GM12878 (cell line): Measurements from ENCODE around the gene ABCD3. TPM values are rescaled to one million over a fixed set of nuclear protein-coding genes. Genes with fewer than 3 reads are reported as not detected.

Experiments
- HCFC1 ChIP-seq: fragments of 150-350 bp; IDR thresholded peaks from 2 replicates; pipeline ENCODE4 v1.6.1; 2014; ENCODE audit warnings: low read length
- ZBTB11 ChIP-seq: fragments of 450-650 bp; formaldehyde crosslinking; IDR thresholded peaks from 2 replicates; pipeline ENCODE4 v1.5.0; 2022; ENCODE audit warnings: mild to moderate bottlenecking, missing genetic modification characterization
- ZNF592 ChIP-seq: fragments of 450-650 bp; IDR thresholded peaks from 2 replicates; pipeline ENCODE4 v1.6.1; 2017; ENCODE audit warnings: mild to moderate bottlenecking, moderate library complexity
- polyA plus RNA-seq, 11 experiments: library from polyadenylated mRNA; depleted of rRNA in 4 of 11; unstranded in 6 of 11; stranded (reverse) in 5 of 11; fragments of >200 nt; fragmentation: Nextera tagmentation in 4 of 11; fragmentation: Illumina TruSeq in 1 of 11; extraction: Ambion mirVana in 4 of 11; extraction: Trizol in 1 of 11; gene quantifications; 1 replicate in 1 of 11; 2 replicates in 10 of 11; pipeline versions ENCODE4 v1.2.1 to v1.2.3, GENCODE V29; 2011 to 2016; ENCODE audit warnings: inconsistent platforms in 2 of 11, missing spikeins in 2 of 11, low read depth in 1 of 11
- total RNA-seq, 4 experiments: library from RNA; depleted of rRNA in 3 of 4; stranded (reverse); fragments of >200 nt in 3 of 4; fragmentation: Illumina TruSeq in 1 of 4; extraction: Trizol in 1 of 4; gene quantifications; 2 replicates each; pipeline versions ENCODE4 v1.2.1 to v1.2.3, GENCODE V29; 2013 to 2021

ABCD3 gene
- total and polyA plus RNA-seq, 10 of the 15 experiments (the other 5 are each of a cell fraction or from before 2014, with no cell fraction given) = 15.1 to 40.2 (median 24.1) TPM

- TF ChIP-seq ZNF592 (no peak), HCFC1 (no peak), ZBTB11 (CRISPR knock-in tag) (no peak)
Observed at GRCh38 chr1:94543001-94543400, 124.8 kb downstream of the ABCD3 start (continued).
